Progenitor cell of endocrine pancreas (in vitro differentiated cells): ENCODE data around the gene HSD3B7. TPM values are rescaled to one million over a fixed set of nuclear protein-coding genes. Genes with fewer than 3 reads are reported as not detected.

Source experiments
- DNase-seq: peaks from one replicate; pipeline ENCODE4 v3.0.0; 2021; ENCODE audit warnings: low spot score; ENCODE audit not compliant: unreplicated experiment
- H3K27ac Mint-ChIP-seq: 2 replicates; pipeline ENCODE4 v1.8.0; 2021; ENCODE audit warnings: mild to moderate bottlenecking, moderate library complexity, mixed read lengths
- H3K27me3 Mint-ChIP-seq: 2 replicates; pipeline ENCODE4 v1.8.0; 2021; ENCODE audit warnings: mixed read lengths
- H3K36me3 Mint-ChIP-seq: 2 replicates; pipeline ENCODE4 v1.8.0; 2022; ENCODE audit warnings: mixed read lengths; ENCODE audit not compliant: insufficient read depth
- H3K4me1 Mint-ChIP-seq: 2 replicates; pipeline ENCODE4 v1.8.0; 2021; ENCODE audit warnings: low read depth, mixed read lengths
- H3K4me3 Mint-ChIP-seq: 2 replicates; pipeline ENCODE4 v1.8.0; 2021; ENCODE audit warnings: low read depth, mild to moderate bottlenecking, moderate library complexity, mixed read lengths
- H3K9me3 Mint-ChIP-seq: 2 replicates; pipeline ENCODE4 v1.8.0; 2021; ENCODE audit warnings: low read depth, mixed read lengths
- CTCF ChIP-seq: fragments of 200-600 bp; sonication (generic); IDR thresholded peaks from one replicate; pipeline ENCODE4 v1.5.0; 2021; ENCODE audit warnings: antibody characterized with exemption, mild to moderate bottlenecking; ENCODE audit not compliant: unreplicated experiment
- total RNA-seq: library from RNA; stranded (reverse); gene quantifications from 2 replicates; pipeline ENCODE4 v1.2.1, GENCODE V29; 2021

The HSD3B7 gene
- total RNA-seq, 1 donor from 2014 or later: 5.5 TPM

- no peaks in the 10 kb centered on the region for H3K9me3 Mint-ChIP-seq
- H3K4me3 Mint-ChIP-seq: no peak overlapping the region
- no peak for DNase-seq
- no peak overlapping the region for H3K27ac Mint-ChIP-seq
- peaks cover 24% of the 10 kb centered on the region for H3K36me3 Mint-ChIP-seq
- TF ChIP-seq CTCF: no peak
- H3K27me3 Mint-ChIP-seq: no peaks in the 10 kb centered on the region
- H3K4me1 Mint-ChIP-seq: peaks cover 5% of the 10 kb centered on the region
Observed at GRCh38 chr16:30944352-30944751, 40.7 kb upstream of the HSD3B7 start.

GRCh38 chr16:30946671-30947540 is 38.1 kb upstream of the HSD3B7 start:
- no peak for DNase-seq
- H3K27me3 Mint-ChIP-seq: no peaks in the 10 kb centered on the region
- TF ChIP-seq CTCF: no peak
- peaks cover 15% of the 10 kb centered on the region for H3K4me1 Mint-ChIP-seq
- peak overlapping the region; percentile 92 for H3K27ac Mint-ChIP-seq
- peaks cover 20% of the 10 kb centered on the region for H3K36me3 Mint-ChIP-seq
- H3K9me3 Mint-ChIP-seq: no peaks in the 10 kb centered on the region
- H3K4me3 Mint-ChIP-seq: no peak overlapping the region

DNA sequence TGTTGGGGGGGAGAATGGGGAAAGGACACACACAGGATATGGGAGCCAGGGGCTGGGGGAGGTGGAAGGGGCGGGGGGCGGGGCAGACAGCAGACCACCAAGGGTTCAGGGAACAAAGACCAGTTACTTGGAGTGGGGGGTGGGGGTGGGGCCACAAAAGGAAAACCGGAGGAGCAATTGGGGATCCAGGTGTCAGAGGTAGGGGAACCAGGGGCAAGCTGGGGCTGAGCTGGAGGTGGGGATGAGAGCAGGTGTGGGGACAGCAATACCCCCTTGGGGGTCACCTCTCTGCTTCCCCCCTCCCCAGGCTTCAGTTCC is 37.5 kb upstream of the HSD3B7 start:
- H3K4me3 Mint-ChIP-seq: no peak overlapping the region
- H3K36me3 Mint-ChIP-seq: peaks cover 18% of the 10 kb centered on the region
- no peaks in the 10 kb centered on the region for H3K27me3 Mint-ChIP-seq
- no peak for TF ChIP-seq CTCF
- H3K27ac Mint-ChIP-seq: no peak overlapping the region
- DNase-seq: no peak
- peaks cover 15% of the 10 kb centered on the region for H3K4me1 Mint-ChIP-seq
- no peaks in the 10 kb centered on the region for H3K9me3 Mint-ChIP-seq

GRCh38 chr16:30947859-30948666 is 36.9 kb upstream of the HSD3B7 start:
- DNase-seq: peak; percentile 91
- peak; percentile 24 for TF ChIP-seq CTCF
- Mint-ChIP-seq H3K4me1 (peaks cover 15% of the 10 kb centered on the region), H3K4me3 (peak overlapping the region; percentile 78), H3K27ac (peak overlapping the region; percentile 93), H3K36me3 (peaks cover 14% of the 10 kb centered on the region), H3K9me3 (no peaks in the 10 kb centered on the region), H3K27me3 (no peaks in the 10 kb centered on the region)
